SH-SY5Y (cell line): ENCODE results near the gene NLK.

Experiments used
- GATA2 ChIP-seq: IDR thresholded peaks from 2 replicates; pipeline ENCODE4 v1.6.1; 2011; ENCODE audit warnings: mild to moderate bottlenecking, low read depth, low read length
- GATA3 ChIP-seq: IDR thresholded peaks from 2 replicates; pipeline ENCODE4 v1.6.1; 2011; ENCODE audit warnings: low read depth, mild to moderate bottlenecking, low read length, moderate library complexity

DNA sequence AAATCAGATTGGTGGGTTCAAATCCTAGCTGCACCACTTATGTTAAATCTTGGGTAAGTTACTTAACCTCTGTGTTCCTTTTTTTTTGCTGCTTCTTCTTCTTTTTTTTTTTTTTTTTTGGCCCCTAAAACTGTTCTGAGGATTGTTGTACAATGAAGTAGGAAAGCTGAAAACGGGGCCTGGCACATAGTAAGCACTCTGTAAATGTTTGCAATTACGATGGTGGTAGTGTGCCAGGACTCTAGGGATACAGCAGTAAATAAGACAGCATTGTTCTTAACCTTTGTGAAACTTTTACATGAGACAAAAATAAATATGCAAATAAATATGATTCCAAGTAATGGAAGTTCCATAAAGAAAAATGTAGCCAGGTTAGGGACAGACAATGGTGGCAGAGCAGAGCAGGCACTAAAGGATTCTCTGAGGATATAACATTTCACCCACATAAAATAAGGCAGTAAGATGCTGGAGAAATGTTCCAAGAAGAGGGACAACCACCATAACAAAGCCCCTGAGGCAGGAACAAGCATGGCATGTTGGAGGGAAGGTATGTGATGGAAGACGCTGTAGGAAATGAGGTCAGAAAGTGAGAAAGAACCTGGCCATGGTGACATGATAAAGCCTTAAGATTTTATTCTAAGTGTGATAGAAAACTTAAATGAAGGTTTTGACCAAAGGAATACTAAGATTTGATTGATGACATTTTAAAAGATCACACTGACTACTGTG lies 127.3 kb downstream of the NLK start:
- TF ChIP-seq GATA2 = no peak
- no peak for TF ChIP-seq GATA3
